GM23248 (cell line): ENCODE measurements around the gene DNAH11. TPM values are rescaled to one million over a fixed set of nuclear protein-coding genes. Genes with fewer than 3 reads are reported as not detected.

Experiments used
- DNase-seq: peaks from one replicate; pipeline ENCODE4 v3.0.0-alpha.2; 2015
- H2AFZ ChIP-seq: fragments of 200-600 bp; sonication (generic); 2 replicates; pipeline ENCODE4 v1.6.1; 2016; ENCODE audit warnings: antibody characterized with exemption
- H3F3A ChIP-seq: fragments of 200-600 bp; sonication (generic); 2 replicates; pipeline ENCODE4 v1.6.1; 2016; ENCODE audit warnings: mild to moderate bottlenecking, antibody characterized with exemption, mixed run types; ENCODE audit not compliant: insufficient read depth
- H3K27ac ChIP-seq: fragments of 200-600 bp; sonication (generic); 2 replicates; pipeline ENCODE4 v1.5.1; 2016; ENCODE audit warnings: mild to moderate bottlenecking
- H3K27me3 ChIP-seq: fragments of 200-600 bp; sonication (generic); replicated peaks from 2 replicates; pipeline ENCODE4 v1.6.1; 2016; ENCODE audit warnings: mild to moderate bottlenecking; ENCODE audit not compliant: insufficient read depth
- H3K36me3 ChIP-seq: fragments of 200-600 bp; sonication (generic); 2 replicates; pipeline ENCODE4 v1.6.1; 2016; ENCODE audit warnings: low read depth, mild to moderate bottlenecking
- H3K4me1 ChIP-seq: fragments of 200-600 bp; sonication (generic); 2 replicates; pipeline ENCODE4 v1.6.1; 2016; ENCODE audit warnings: mild to moderate bottlenecking; ENCODE audit not compliant: insufficient read depth
- H3K4me2 ChIP-seq: fragments of 200-600 bp; sonication (generic); one replicate; pipeline ENCODE4 v1.6.1; 2016; ENCODE audit warnings: mild to moderate bottlenecking; ENCODE audit not compliant: unreplicated experiment
- H3K4me3 ChIP-seq: fragments of 200-600 bp; sonication (generic); 2 replicates; pipeline ENCODE4 v1.5.1; 2016; ENCODE audit warnings: mild to moderate bottlenecking
- H3K79me2 ChIP-seq: fragments of 200-600 bp; sonication (generic); 2 replicates; pipeline ENCODE4 v1.6.1; 2016; ENCODE audit warnings: mild to moderate bottlenecking; ENCODE audit not compliant: insufficient read depth
- H3K9ac ChIP-seq: fragments of 200-600 bp; sonication (generic); 2 replicates; pipeline ENCODE4 v1.6.1; 2016; ENCODE audit warnings: mild to moderate bottlenecking
- H3K9me2 ChIP-seq: fragments of 200-600 bp; sonication (generic); 2 replicates; pipeline ENCODE4 v1.6.1; 2016; ENCODE audit warnings: mixed run types, mild to moderate bottlenecking, moderate library complexity; ENCODE audit not compliant: insufficient read depth
- H3K9me3 ChIP-seq: fragments of 200-600 bp; sonication (generic); one replicate; pipeline ENCODE4 v1.6.1; 2017; ENCODE audit warnings: low read depth
- H4K20me1 ChIP-seq: fragments of 200-600 bp; sonication (generic); 2 replicates; pipeline ENCODE4 v1.6.0; 2016; ENCODE audit not compliant: insufficient read depth
- EZH2 ChIP-seq: fragments of 200-600 bp; sonication (generic); IDR thresholded peaks from 2 replicates; pipeline ENCODE4 v1.6.1; 2018; ENCODE audit warnings: antibody characterized with exemption, mild to moderate bottlenecking; ENCODE audit not compliant: insufficient read depth, poor library complexity, severe bottlenecking
- EZH2phosphoT487 ChIP-seq: fragments of 200-600 bp; sonication (generic); IDR thresholded peaks from 2 replicates; pipeline ENCODE4 v1.6.1; 2018; ENCODE audit warnings: antibody characterized with exemption, moderate library complexity, mild to moderate bottlenecking, low read depth; ENCODE audit not compliant: insufficient read depth
- WGBS, 2 experiments: methylation state at CpG; one replicate each; pipeline ENCODE4 v1.1.6; 2015 to 2017; ENCODE audit warnings: low lambda C conversion rate in 2 of 2, low coverage in 1 of 2; ENCODE audit errors: missing lambda C conversion rate in 2 of 2; 5-methylcytosine and 5-hydroxymethylcytosine counted together
- in situ Hi-C: fragments of 300-500 bp; cut with MboI; formaldehyde crosslinking; loops from 2 replicates; pipeline ENCODE4 v1.15.0; 2020
- polyA plus RNA-seq: library from polyadenylated mRNA; unstranded; fragments of >200 nt; fragmentation: Nextera tagmentation; extraction: Ambion mirVana; gene quantifications from 2 replicates; pipeline ENCODE4 v1.2.1, GENCODE V29; 2016
- total RNA-seq: library from RNA; depleted of rRNA; stranded (reverse); fragments of >200 nt; shearing (Covaris generic); gene quantifications from 2 replicates; pipeline ENCODE4 v1.2.3, GENCODE V29; 2014; rRNA removed

Gene DNAH11
- total RNA-seq (0.51 and 3.1 TPM in 2 replicates), polyA plus RNA-seq (0.91 and 1.3 TPM in 2 replicates)

- H3K4me3 ChIP-seq: peak within 1 kb of the TSS; percentile 62
- peak; percentile 34 for DNase-seq
- TF ChIP-seq EZH2phosphoT487 (no peak), EZH2 (no peak)
- no peaks in the 10 kb centered on the region for H3K9me2 ChIP-seq
- in situ Hi-C loops: no loop called here
- H4K20me1 ChIP-seq: no peaks in the 10 kb centered on the region
- no peaks in the 10 kb centered on the region for H3F3A ChIP-seq
- no peak within 1 kb of the TSS for H3K9ac ChIP-seq
- peak within 1 kb of the TSS; percentile 78 for H2AFZ ChIP-seq
- H3K36me3 ChIP-seq: no peaks in the 10 kb centered on the region
- peaks cover 64% of the 10 kb centered on the region for H3K27me3 ChIP-seq
- no peaks in the 10 kb centered on the region for H3K79me2 ChIP-seq
- no peaks in the 10 kb centered on the region for H3K9me3 ChIP-seq
- H3K4me1 ChIP-seq: no peaks in the 10 kb centered on the region
- 3 to 5% methylated on average over 50 to 65 of the region's 66 CpGs for WGBS, 2 experiments
- H3K4me2 ChIP-seq: peak within 1 kb of the TSS; percentile 51
- no peak within 1 kb of the TSS for H3K27ac ChIP-seq
These were observed at the start of gene DNAH11 for GRCh38 chr7:21542891-21543527. TSS of gene DNAH11 (plus strand) at chr7:21543039. CDS start at chr7:21543246, 207 bp downstream.

- no peak for DNase-seq
- Histone ChIP-seq H3K9ac (no peak overlapping the region), H3K36me3 (no peaks in the 10 kb centered on the region), H3K27me3 (no peaks in the 10 kb centered on the region), H3K4me2 (no peak overlapping the region), H3F3A (no peaks in the 10 kb centered on the region), H3K9me2 (no peaks in the 10 kb centered on the region), H3K79me2 (no peaks in the 10 kb centered on the region), H3K4me3 (no peak overlapping the region), H2AFZ (no peak overlapping the region), H3K27ac (no peak overlapping the region), H4K20me1 (no peaks in the 10 kb centered on the region), H3K4me1 (no peaks in the 10 kb centered on the region), H3K9me3 (no peaks in the 10 kb centered on the region)
- in situ Hi-C loops: no loop called here
- TF ChIP-seq EZH2 (no peak), EZH2phosphoT487 (no peak)
These were observed 47.1 kb upstream of the DNAH11 start for GRCh38 chr7:21495731-21496130.

- peak; percentile 55 for DNase-seq
These were observed 45.8 kb upstream of the DNAH11 start for GRCh38 chr7:21497072-21497471.

GRCh38 chr7:21500117-21500832 lies 42.6 kb upstream of the DNAH11 start:
- no peak for DNase-seq
- no peaks in the 10 kb centered on the region for H3K36me3 ChIP-seq
- no peaks in the 10 kb centered on the region for H3K79me2 ChIP-seq
- in situ Hi-C loops: no loop called here
- no peaks in the 10 kb centered on the region for H3F3A ChIP-seq
- 79 to 87% methylated on average over 6 of the region's 6 CpGs for WGBS, 2 experiments
- no peak overlapping the region for H3K9ac ChIP-seq
- no peak overlapping the region for H3K27ac ChIP-seq
- H3K9me2 ChIP-seq: no peaks in the 10 kb centered on the region
- H3K4me2 ChIP-seq: no peak overlapping the region
- no peaks in the 10 kb centered on the region for H3K27me3 ChIP-seq
- H4K20me1 ChIP-seq: no peaks in the 10 kb centered on the region
- TF ChIP-seq EZH2phosphoT487: no peak
- TF ChIP-seq EZH2: no peak
- H3K9me3 ChIP-seq: no peaks in the 10 kb centered on the region
- H3K4me1 ChIP-seq: no peaks in the 10 kb centered on the region
- H2AFZ ChIP-seq: no peak overlapping the region
- H3K4me3 ChIP-seq: no peak overlapping the region

More at GRCh38 chr7:21497072-21497471, 45.8 kb upstream of the DNAH11 start:
- H3K27me3 ChIP-seq: no peaks in the 10 kb centered on the region
- H3K9me2 ChIP-seq: no peaks in the 10 kb centered on the region
- H3K9ac ChIP-seq: no peak overlapping the region
- no peak overlapping the region for H3K27ac ChIP-seq
- H3K4me3 ChIP-seq: no peak overlapping the region
- H3K79me2 ChIP-seq: no peaks in the 10 kb centered on the region
- H3F3A ChIP-seq: no peaks in the 10 kb centered on the region
- no peaks in the 10 kb centered on the region for H3K9me3 ChIP-seq
- no peaks in the 10 kb centered on the region for H3K4me1 ChIP-seq
- no peak overlapping the region for H2AFZ ChIP-seq
- in situ Hi-C loops: no loop called here
- H3K36me3 ChIP-seq: no peaks in the 10 kb centered on the region
- H4K20me1 ChIP-seq: no peaks in the 10 kb centered on the region
- TF ChIP-seq EZH2phosphoT487 (no peak), EZH2 (no peak)
- no peak overlapping the region for H3K4me2 ChIP-seq
